Activated naive CD8-positive, alpha-beta T cell treated with anti-CD3 and anti-CD28 coated beads for 36 hours (primary cell): ENCODE data around the gene SLC2A8. TPM values are rescaled to one million over a fixed set of nuclear protein-coding genes. Genes with fewer than 3 reads are reported as not detected.

Experiments
- DNase-seq: peaks from one replicate; pipeline ENCODE4 v3.0.0; 2021
- H3K27ac Mint-ChIP-seq: one replicate; pipeline ENCODE4 v1.8.0; 2022; ENCODE audit warnings: mild to moderate bottlenecking, moderate library complexity, mixed read lengths
- H3K27me3 Mint-ChIP-seq: one replicate; pipeline ENCODE4 v1.8.0; 2022; ENCODE audit warnings: mild to moderate bottlenecking, mixed read lengths
- H3K36me3 Mint-ChIP-seq: one replicate; pipeline ENCODE4 v1.8.0; 2021; ENCODE audit warnings: mild to moderate bottlenecking, mixed read lengths
- H3K4me1 Mint-ChIP-seq: one replicate; pipeline ENCODE4 v1.8.0; 2021; ENCODE audit warnings: mixed read lengths
- H3K4me3 Mint-ChIP-seq: one replicate; pipeline ENCODE4 v1.8.0; 2022; ENCODE audit warnings: mild to moderate bottlenecking, moderate library complexity, mixed read lengths
- H3K9me3 Mint-ChIP-seq: one replicate; pipeline ENCODE4 v1.8.0; 2022; ENCODE audit warnings: mixed read lengths
- total RNA-seq, 2 experiments: library from RNA; stranded (reverse); gene quantifications; one replicate each; pipeline ENCODE4 v1.2.3, GENCODE V29; 2021

Gene SLC2A8, protein sequence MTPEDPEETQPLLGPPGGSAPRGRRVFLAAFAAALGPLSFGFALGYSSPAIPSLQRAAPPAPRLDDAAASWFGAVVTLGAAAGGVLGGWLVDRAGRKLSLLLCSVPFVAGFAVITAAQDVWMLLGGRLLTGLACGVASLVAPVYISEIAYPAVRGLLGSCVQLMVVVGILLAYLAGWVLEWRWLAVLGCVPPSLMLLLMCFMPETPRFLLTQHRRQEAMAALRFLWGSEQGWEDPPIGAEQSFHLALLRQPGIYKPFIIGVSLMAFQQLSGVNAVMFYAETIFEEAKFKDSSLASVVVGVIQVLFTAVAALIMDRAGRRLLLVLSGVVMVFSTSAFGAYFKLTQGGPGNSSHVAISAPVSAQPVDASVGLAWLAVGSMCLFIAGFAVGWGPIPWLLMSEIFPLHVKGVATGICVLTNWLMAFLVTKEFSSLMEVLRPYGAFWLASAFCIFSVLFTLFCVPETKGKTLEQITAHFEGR
- 1 to 10 TPM; 1.0 to 1.9 TPM for total RNA-seq

DNA sequence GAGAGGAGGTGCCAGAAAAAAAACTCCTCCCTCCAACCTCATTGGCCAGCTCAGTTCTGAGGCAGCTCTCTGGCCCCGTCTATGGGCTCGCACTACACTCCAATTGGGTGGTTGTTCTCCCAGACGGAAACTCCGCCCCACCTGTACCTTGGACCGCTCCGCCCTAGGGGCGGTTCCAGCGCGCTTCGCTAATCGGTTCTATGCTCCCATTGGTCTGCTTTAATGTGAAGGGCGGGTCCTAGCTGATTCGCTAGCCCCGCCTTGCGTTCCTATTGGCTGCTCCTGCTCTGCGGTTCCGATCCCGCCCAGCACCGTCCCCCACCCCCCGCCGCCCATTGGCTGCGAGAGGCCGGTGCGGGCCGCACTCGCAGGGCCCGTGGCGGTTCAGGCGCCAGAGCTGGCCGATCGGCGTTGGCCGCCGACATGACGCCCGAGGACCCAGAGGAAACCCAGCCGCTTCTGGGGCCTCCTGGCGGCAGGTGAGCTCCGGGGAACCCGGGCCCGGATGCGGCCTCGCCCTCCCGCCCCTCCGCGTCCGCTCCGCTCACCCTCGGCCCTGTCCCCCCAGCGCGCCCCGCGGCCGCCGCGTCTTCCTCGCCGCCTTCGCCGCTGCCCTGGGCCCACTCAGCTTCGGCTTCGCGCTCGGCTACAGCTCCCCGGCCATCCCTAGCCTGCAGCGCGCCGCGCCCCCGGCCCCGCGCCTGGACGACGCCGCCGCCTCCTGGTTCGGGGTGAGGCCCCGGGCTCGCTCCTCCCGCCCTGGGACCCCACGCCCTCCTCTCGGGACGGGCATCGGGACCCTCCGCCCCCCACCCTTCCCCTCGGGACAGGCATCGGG, at the start of gene SLC2A8:
Gene SLC2A8 (plus strand): TSS at position 362 of the 838 bp plus-strand sequence. CDS start 62 bp downstream, at position 424.
- Mint-ChIP-seq H3K4me1 (peaks cover 11% of the 10 kb centered on the region), H3K27ac (no peak within 1 kb of the TSS), H3K27me3 (peaks cover 89% of the 10 kb centered on the region), H3K4me3 (peak within 1 kb of the TSS; percentile 51), H3K9me3 (no peaks in the 10 kb centered on the region), H3K36me3 (no peaks in the 10 kb centered on the region)
- DNase-seq, result peak; percentile 87

DNA sequence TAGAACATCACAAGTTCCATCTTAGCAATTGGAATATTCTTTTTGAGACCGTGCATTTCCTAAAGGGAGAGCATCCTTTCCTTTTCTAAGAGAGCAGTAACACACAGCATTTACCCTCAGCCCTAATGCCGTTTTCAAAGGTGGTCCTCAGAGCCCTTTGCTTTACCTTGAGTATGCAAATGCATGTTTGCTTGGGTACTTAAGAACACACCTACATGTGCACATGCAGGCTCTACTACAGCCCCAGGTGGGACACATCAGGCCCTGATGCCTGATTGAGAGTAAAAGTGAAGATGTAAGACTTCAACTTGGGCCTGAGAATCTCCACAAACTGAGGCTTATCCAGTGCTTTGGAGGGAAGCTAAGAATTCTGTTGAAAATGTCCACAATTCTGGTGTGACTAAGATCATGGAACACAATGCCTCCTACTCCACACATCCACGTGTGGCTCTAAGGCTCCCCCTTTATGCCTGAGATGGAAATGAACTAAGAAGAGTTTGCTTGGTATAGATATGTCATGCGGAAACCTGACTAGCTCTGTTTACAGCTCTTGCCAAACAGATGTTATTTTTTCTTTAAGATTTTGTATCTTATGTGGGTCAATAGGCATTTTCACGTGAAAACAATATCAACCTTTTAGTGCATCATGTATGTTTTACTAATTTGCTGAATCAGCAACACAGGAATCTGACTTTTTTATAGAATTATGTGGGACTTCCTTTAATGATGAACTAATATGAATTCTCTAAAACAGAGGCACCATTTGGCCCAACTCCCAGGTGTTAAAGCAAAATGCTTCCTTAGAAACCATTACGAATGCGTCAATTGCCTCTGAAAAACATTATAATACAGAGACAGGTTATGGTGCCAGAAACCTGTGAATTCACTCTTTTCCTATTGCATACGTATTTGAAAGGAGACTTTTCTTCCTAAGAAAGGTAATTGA, 48.9 kb upstream of the SLC2A8 start:
- peaks cover 28% of the 10 kb centered on the region for H3K27me3 Mint-ChIP-seq
- H3K27ac Mint-ChIP-seq, result no peak overlapping the region
- no peak overlapping the region for H3K4me3 Mint-ChIP-seq
- no peaks in the 10 kb centered on the region for H3K36me3 Mint-ChIP-seq
- DNase-seq, result no peak
- H3K4me1 Mint-ChIP-seq, result no peaks in the 10 kb centered on the region
- H3K9me3 Mint-ChIP-seq, result no peaks in the 10 kb centered on the region

DNA sequence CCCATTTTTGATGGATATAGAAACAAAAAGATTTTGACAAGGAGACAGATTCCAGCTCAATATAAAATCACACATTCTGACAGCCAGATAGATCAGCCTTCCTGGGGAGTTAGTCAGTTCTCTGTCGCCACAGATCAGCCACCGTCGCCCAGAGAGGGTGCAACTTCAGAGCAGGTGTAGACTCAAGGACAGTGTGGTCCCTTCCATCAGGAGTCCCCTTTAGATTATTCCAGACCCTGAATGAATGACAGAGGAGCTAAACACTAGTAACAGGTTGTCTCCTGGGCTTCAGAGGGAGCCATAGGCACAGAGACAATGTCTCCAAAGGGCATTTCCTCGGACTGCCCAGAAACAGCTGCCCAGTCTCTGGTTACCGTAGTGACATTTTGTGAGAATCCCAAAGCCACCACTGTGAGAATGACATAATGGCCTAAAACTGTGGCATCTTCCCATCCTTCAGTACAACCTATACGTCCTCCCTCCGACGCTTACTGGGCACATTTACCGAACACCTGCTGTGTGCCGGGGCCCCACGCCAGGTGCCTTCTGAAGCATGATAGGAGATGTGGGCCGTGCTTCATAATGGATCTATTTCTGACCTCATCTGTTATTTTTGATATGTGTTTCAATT, 47.4 kb upstream of the SLC2A8 start:
- H3K4me3 Mint-ChIP-seq, result no peak overlapping the region

DNA sequence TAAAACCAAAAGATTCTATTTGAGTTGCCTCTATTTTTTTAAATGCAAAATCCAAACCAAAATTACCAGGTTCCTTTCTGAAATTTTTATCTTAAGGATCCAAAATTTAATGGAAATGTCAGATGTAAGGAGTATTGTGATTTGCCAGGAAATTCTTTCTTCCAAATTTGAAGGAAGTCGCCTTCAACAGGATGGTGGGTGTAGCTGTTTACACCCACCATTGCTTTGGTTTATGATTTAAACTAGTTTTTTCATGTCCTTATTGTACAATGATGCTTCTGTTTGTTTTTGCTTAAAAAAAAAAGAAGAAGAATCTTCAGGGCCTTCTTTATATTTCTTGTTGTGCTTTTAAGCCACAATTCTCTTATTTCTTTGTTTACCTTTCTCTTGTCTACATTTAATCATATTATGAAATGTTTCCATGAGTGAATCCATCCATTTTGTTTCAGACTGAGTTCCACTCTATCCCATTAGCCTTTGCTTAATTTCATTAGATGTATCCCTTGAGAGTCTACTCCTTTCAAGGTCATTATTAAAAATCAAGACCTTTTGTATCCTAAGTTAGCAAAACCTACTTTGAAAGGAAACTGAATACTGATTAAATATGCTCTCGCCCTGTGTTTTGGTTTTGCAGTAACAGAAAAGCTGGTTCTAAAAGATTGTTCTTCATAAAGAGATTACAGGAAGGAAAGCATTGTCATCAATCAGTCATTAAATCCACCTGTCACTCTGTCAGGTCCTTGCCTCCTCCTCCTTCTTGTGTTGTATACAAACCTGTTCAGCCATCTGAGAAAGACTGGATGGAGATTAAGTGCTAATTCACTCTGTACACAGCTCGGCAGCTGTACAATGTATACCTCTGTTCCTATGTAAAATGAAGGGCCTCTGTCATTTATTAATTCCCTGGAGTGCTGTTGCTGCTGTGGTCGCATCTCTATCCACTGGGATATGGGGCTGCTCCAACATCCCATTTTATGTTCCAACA, 45.5 kb upstream of the SLC2A8 start:
- no peak for DNase-seq
- H3K27ac Mint-ChIP-seq, result no peak overlapping the region

More for the DNA sequence above, 47.4 kb upstream of the SLC2A8 start:
- Mint-ChIP-seq H3K36me3 (no peaks in the 10 kb centered on the region), H3K27me3 (peaks cover 35% of the 10 kb centered on the region), H3K27ac (no peak overlapping the region), H3K4me1 (no peaks in the 10 kb centered on the region), H3K9me3 (no peaks in the 10 kb centered on the region)
- no peak for DNase-seq

DNA sequence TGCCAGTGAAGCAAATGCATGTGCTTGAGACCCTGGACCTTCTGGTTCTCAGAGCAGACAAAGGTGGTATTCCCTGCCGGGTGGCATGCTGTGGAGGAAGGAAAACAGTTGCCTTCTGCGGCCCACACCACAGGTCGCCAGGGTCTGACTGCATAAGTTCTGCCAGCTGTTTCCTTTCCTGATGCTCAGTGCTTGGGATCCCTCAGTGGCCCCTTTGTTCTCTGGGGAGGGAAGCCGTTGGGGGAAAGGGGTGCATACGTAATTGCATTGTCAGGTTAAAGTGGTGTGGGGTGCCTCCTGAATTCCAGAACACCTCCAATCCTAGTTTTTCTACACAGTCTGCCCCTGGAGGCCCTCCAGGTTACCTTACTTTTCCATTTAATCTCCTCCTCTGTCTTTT, 43.1 kb upstream of the SLC2A8 start:
- H3K27me3 Mint-ChIP-seq, result peaks cover 37% of the 10 kb centered on the region
- H3K9me3 Mint-ChIP-seq, result no peaks in the 10 kb centered on the region
- no peaks in the 10 kb centered on the region for H3K4me1 Mint-ChIP-seq
- H3K27ac Mint-ChIP-seq, result no peak overlapping the region
- H3K36me3 Mint-ChIP-seq, result no peaks in the 10 kb centered on the region
- no peak overlapping the region for H3K4me3 Mint-ChIP-seq
- no peak for DNase-seq

More for the DNA sequence above, 45.5 kb upstream of the SLC2A8 start:
- no peaks in the 10 kb centered on the region for H3K4me1 Mint-ChIP-seq
- H3K4me3 Mint-ChIP-seq, result no peak overlapping the region
- no peaks in the 10 kb centered on the region for H3K36me3 Mint-ChIP-seq
- no peaks in the 10 kb centered on the region for H3K9me3 Mint-ChIP-seq
- H3K27me3 Mint-ChIP-seq, result peaks cover 46% of the 10 kb centered on the region

DNA sequence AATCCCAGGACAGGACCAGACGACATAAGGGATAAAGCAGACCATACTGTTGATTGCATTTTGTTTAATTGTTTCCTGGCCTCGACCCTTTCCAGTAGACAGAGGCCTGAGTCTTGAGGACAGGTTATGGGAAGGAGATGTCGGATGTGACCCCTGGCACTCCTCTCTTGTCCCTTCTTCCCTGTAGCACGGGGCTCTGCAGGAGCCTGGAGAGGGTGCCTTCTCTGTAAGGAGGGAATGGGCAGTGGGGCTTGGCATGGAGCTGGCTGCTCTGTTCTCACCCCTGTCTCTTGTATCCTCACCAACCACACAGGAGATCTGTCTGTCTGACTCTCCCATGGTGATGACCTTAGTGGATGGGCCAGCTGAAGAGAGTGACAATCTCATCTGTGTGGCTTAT, 40.1 kb upstream of the SLC2A8 start:
- H3K36me3 Mint-ChIP-seq, result no peaks in the 10 kb centered on the region
- no peak overlapping the region for H3K4me3 Mint-ChIP-seq
- no peaks in the 10 kb centered on the region for H3K9me3 Mint-ChIP-seq
- peaks cover 46% of the 10 kb centered on the region for H3K27me3 Mint-ChIP-seq
- DNase-seq, result no peak
- peaks cover 4% of the 10 kb centered on the region for H3K4me1 Mint-ChIP-seq
- no peak overlapping the region for H3K27ac Mint-ChIP-seq

DNA sequence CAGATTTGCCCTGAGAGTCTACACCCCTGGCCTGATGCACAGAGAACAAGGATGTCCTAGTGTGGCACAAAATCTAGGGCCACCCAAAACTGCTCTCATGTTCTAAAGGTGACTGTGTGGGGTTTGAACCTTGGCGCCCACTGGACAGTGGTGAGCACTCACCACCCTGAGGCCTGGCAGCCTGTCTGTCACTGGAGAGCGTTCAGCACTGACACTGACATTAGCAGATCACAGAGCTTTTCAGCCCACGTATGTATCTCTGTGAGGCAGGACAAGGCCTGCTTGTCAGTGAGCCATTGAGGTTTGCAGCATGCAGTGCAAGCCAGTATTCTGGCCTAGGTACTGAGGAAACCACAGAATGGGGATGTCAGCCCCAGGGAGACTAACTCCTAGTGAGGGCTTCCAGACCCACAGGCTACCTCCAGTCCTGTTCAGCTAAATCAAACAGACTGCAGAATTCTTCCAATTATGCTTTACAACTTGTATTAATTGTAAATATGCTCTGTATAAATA, 38.9 kb upstream of the SLC2A8 start:
- Mint-ChIP-seq H3K27me3 (peaks cover 46% of the 10 kb centered on the region), H3K4me3 (no peak overlapping the region), H3K27ac (no peak overlapping the region), H3K4me1 (peaks cover 4% of the 10 kb centered on the region), H3K36me3 (no peaks in the 10 kb centered on the region), H3K9me3 (no peaks in the 10 kb centered on the region)
- DNase-seq, result no peak

DNA sequence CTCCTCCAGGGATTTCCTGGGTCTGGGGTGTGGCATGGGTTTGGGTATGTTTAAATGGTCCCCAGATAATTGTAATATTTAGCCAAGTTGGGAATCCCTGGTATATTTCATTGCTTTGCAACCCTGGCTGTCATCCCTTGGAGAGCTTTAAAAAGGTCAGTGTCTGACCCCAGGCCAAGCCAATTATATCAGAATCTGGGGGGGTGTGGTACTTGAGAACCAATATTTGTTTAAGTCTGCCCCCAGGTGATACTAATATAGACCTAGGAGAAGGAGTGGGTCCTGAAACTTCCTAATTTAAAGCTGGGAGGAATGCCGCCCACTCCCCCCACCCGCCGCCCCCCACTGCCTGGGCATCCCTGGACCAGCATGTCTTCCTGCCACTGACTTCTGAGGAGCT, 38.2 kb upstream of the SLC2A8 start:
- Mint-ChIP-seq H3K27me3 (peaks cover 49% of the 10 kb centered on the region), H3K36me3 (no peaks in the 10 kb centered on the region)

DNA sequence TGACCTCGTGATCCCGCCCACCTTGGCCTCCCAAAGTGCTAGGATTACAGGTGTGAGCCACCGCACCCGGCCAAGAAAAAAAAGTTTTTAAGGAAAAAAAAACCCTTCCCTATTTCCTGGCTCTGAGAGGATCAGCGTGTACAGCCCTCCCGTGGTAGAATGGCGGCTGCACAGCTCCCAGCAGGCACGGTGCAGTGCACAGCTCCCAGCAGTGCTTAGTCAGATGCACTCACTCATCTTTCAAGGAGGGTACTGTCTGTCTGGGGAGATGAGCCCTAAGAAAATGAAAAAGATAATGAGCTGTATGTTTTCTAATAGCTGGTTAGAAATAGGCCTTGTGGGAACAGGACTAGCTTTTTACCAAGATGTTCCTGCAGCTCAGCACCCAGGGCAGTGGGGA, 36.7 kb upstream of the SLC2A8 start:
- no peaks in the 10 kb centered on the region for H3K9me3 Mint-ChIP-seq
- peaks cover 41% of the 10 kb centered on the region for H3K27me3 Mint-ChIP-seq
- H3K36me3 Mint-ChIP-seq, result no peaks in the 10 kb centered on the region
- DNase-seq, result no peak
- H3K4me3 Mint-ChIP-seq, result no peak overlapping the region
- no peak overlapping the region for H3K27ac Mint-ChIP-seq
- peaks cover 4% of the 10 kb centered on the region for H3K4me1 Mint-ChIP-seq

More for the DNA sequence above, 38.2 kb upstream of the SLC2A8 start:
- H3K4me3 Mint-ChIP-seq, result no peak overlapping the region
- H3K9me3 Mint-ChIP-seq, result no peaks in the 10 kb centered on the region
- peaks cover 4% of the 10 kb centered on the region for H3K4me1 Mint-ChIP-seq
- no peak for DNase-seq
- H3K27ac Mint-ChIP-seq, result no peak overlapping the region

DNA sequence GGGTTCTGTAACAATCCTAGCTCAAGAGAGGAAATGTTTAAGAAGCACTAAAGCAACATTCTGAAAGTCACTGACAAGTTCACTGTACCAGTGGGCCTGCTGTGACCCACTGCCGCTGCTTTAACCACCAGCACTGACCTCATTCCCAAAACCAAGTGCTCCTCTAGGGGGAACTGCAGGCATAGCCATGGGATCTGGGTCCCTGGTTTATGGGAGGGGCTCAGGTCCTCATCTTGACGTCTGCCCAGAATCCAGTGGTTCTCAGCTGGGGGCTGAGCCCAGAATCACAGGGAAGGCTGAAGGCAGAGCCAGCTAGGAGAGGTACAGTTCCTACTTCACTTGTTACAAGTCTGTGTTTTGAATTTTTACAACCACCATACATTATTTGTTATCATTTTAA, 36.1 kb upstream of the SLC2A8 start:
- Mint-ChIP-seq H3K27ac (no peak overlapping the region), H3K27me3 (peaks cover 37% of the 10 kb centered on the region), H3K36me3 (no peaks in the 10 kb centered on the region), H3K4me1 (peaks cover 4% of the 10 kb centered on the region), H3K9me3 (no peaks in the 10 kb centered on the region), H3K4me3 (no peak overlapping the region)
- no peak for DNase-seq

DNA sequence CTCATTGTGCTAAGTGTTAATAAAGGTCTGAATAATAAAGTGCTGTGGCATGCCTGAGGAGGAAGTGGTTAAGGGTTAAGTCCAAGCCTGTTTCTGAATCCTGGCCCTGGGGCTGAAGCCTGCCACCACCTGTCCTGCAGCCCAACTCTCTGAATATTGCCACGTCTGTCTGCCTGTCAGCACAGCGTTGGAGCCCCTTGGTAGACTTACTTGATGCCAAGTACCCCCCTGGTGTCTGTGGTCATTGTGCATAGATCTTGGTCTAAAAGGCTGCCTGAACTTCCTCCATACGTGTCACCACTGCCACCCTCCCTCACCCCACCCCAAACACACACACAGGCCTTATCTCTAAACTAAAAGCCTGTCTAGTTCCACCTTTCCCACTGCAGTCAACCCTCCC, 35.4 kb upstream of the SLC2A8 start:
- Mint-ChIP-seq H3K27me3 (peaks cover 35% of the 10 kb centered on the region), H3K9me3 (no peaks in the 10 kb centered on the region), H3K27ac (no peak overlapping the region), H3K4me1 (peaks cover 4% of the 10 kb centered on the region), H3K4me3 (no peak overlapping the region), H3K36me3 (no peaks in the 10 kb centered on the region)
- DNase-seq, result no peak

DNA sequence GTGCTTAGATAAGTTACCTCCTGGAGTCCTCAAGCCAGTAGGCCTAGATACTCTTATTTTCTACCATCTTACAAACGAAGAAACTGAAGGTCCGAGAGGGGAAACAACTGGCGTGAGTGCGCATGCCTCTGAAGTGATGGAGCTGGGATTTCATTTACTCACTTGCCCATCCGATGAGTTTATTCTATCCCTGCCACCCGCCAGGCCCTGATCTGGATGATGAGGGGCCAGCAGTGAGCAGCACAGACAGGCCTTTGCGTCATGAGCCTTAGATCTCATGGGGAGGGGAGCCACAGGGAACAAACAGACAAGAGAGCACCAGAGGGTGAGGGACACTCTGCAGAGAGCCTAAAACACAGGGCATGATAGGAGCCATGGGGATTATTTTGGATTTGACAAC, 34.1 kb upstream of the SLC2A8 start:
- Mint-ChIP-seq H3K4me3 (no peak overlapping the region), H3K27ac (no peak overlapping the region), H3K9me3 (no peaks in the 10 kb centered on the region), H3K4me1 (peaks cover 4% of the 10 kb centered on the region), H3K27me3 (peaks cover 42% of the 10 kb centered on the region), H3K36me3 (no peaks in the 10 kb centered on the region)
- no peak for DNase-seq

DNA sequence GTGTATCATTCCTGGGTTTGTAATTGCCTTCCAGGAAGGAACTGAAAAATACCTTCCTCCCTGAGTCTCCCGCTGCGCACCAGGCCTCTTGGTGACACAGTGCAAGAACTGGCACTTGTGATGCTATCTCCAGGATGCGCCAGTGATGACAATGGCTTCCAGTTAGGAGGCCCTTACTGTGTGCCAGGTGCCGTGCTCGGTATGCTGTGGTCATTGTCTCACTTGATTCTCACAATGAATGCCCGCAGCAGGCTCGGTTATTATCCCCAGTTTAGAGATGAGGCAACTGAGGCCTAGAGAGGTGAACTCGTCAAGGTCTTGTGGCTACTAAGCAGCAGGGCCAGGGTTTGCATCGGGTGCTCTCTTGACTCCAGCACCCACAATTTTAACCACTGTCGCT, 31.5 kb upstream of the SLC2A8 start:
- Mint-ChIP-seq H3K27ac (no peak overlapping the region), H3K27me3 (peaks cover 54% of the 10 kb centered on the region), H3K36me3 (no peaks in the 10 kb centered on the region), H3K4me3 (no peak overlapping the region), H3K9me3 (no peaks in the 10 kb centered on the region), H3K4me1 (peaks cover 4% of the 10 kb centered on the region)
- DNase-seq, result no peak
